Measurements from ENCODE around the gene NEURL1. TPM values are rescaled to one million over a fixed set of nuclear protein-coding genes. Genes with fewer than 3 reads are reported as not detected.

The NEURL1 gene
- total RNA-seq, 1 donor from 2014 or later: 1.8 TPM

- no peaks in the 10 kb centered on the region for H3K27me3 Mint-ChIP-seq (ENCODE audit: low read depth)
- H3K27ac Mint-ChIP-seq (ENCODE audit: unreplicated experiment): no peak overlapping the region
- no peak for DNase-seq (ENCODE audit: low read depth, low spot score)
- TF ChIP-seq CTCF (conservative IDR thresholded peaks at IDR 0.05): no peak
- peaks cover 8% of the 10 kb centered on the region for H3K36me3 Mint-ChIP-seq (ENCODE audit: low read depth)
- H3K9me3 Mint-ChIP-seq: no peaks in the 10 kb centered on the region
- H3K4me1 Mint-ChIP-seq: peaks cover 15% of the 10 kb centered on the region
- no peak overlapping the region for H3K4me3 Mint-ChIP-seq
Measured at GRCh38 chr10:103616705-103617601, 123.4 kb downstream of the NEURL1 start.

DNA sequence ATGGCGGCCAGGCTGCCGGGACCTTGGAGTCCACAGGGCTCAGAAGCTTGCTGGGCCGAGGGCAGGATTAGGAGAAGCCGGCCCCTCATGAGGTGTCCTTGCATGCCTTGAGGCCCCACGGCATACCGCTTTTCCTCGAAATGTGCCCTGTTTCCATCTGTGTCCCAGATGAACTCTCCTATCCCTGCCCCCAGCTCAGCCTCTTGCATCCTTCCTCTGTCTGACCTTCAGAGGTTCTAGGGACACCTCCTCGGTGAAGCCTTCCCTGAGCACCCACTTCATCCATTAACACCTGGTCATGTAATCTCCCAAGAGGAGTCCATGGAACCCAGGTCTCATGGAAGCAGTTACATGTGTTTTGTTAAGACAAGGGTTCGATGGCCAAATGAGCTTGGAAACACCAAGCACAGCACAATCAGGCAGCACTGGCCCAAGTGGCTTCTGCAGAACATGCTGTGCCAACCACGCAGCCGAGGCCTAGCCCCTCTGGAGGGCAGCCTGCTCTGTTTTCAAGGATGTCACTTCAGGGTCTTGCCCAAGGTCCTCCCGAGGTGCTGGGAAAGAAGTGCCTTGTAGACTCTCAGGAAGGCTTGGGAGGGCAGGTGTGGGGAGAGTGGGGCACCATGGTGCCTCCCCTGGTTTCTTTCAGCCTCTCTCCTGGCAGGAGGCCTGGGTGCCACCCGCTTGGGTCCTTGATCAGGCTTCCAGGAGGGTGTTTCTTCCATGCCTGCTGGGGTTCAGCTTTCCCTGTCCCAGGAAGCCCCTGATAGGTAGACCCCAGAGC, 124.3 kb downstream of the NEURL1 start:
- Mint-ChIP-seq H3K36me3 (ENCODE audit: low read depth) (peaks cover 5% of the 10 kb centered on the region), H3K27ac (ENCODE audit: unreplicated experiment) (no peak overlapping the region)

GRCh38 chr10:103618575-103619423, 125.3 kb downstream of the NEURL1 start:
- Mint-ChIP-seq H3K9me3 (no peaks in the 10 kb centered on the region), H3K36me3 (ENCODE audit: low read depth) (no peaks in the 10 kb centered on the region), H3K4me1 (peaks cover 9% of the 10 kb centered on the region), H3K4me3 (no peak overlapping the region), H3K27ac (ENCODE audit: unreplicated experiment) (peak overlapping the region; percentile 35), H3K27me3 (ENCODE audit: low read depth) (no peaks in the 10 kb centered on the region)
- DNase-seq (ENCODE audit: low read depth, low spot score): no peak
- TF ChIP-seq CTCF (conservative IDR thresholded peaks at IDR 0.05): no peak

More for the DNA sequence above, 124.3 kb downstream of the NEURL1 start:
- no peak for DNase-seq (ENCODE audit: low read depth, low spot score)
- Mint-ChIP-seq H3K9me3 (no peaks in the 10 kb centered on the region), H3K27me3 (ENCODE audit: low read depth) (no peaks in the 10 kb centered on the region), H3K4me3 (no peak overlapping the region), H3K4me1 (peaks cover 9% of the 10 kb centered on the region)
- TF ChIP-seq CTCF (conservative IDR thresholded peaks at IDR 0.05): no peak

- no peak overlapping the region for H3K4me3 Mint-ChIP-seq
- peaks cover 8% of the 10 kb centered on the region for H3K4me1 Mint-ChIP-seq
- peak overlapping the region; percentile 62 for H3K27ac Mint-ChIP-seq (ENCODE audit: unreplicated experiment)
- no peaks in the 10 kb centered on the region for H3K36me3 Mint-ChIP-seq (ENCODE audit: low read depth)
- no peaks in the 10 kb centered on the region for H3K27me3 Mint-ChIP-seq (ENCODE audit: low read depth)
- TF ChIP-seq CTCF (conservative IDR thresholded peaks at IDR 0.05): no peak
- DNase-seq (ENCODE audit: low read depth, low spot score): no peak
- H3K9me3 Mint-ChIP-seq: no peaks in the 10 kb centered on the region
Measured at GRCh38 chr10:103619424-103620351, 126.2 kb downstream of the NEURL1 start.
